Aorta (tissue), 5 donors: ENCODE measurements around the gene CHID1. TPM values are rescaled to one million over a fixed set of nuclear protein-coding genes. Genes with fewer than 3 reads are reported as not detected.

Experiments
- ATAC-seq: fragments of 200-7000 bp; cut with Tn5 transposase; one replicate; pipeline ENCODE4 v1.9.1; 2022; ENCODE audit warnings: moderate library complexity; ENCODE audit not compliant: low FRiP score
- DNase-seq, 2 donors: peaks; one replicate each; pipeline ENCODE4 v3.0.0-alpha.2; 2020
- H3K27ac ChIP-seq, 2 donors: one replicate each; pipeline ENCODE4 v1.5.1; 2013; ENCODE audit warnings: low read length in 2 of 2, mild to moderate bottlenecking in 2 of 2, moderate library complexity in 2 of 2, control low read depth in 1 of 2, inconsistent platforms in 1 of 2, low read depth in 1 of 2
- H3K27me3 ChIP-seq, 2 donors: one replicate each; pipeline ENCODE4 v1.6.1; 2013; ENCODE audit warnings: control low read depth in 1 of 2, low read length in 1 of 2, mild to moderate bottlenecking in 1 of 2, moderate library complexity in 1 of 2; ENCODE audit not compliant: insufficient read depth in 2 of 2, control insufficient read depth in 1 of 2
- H3K36me3 ChIP-seq, 2 donors: one replicate each; pipeline ENCODE4 v1.6.1; 2013; ENCODE audit warnings: control low read depth in 1 of 2, low read length in 1 of 2, mild to moderate bottlenecking in 1 of 2; ENCODE audit not compliant: insufficient read depth in 2 of 2, control insufficient read depth in 1 of 2
- H3K4me1 ChIP-seq, 2 donors: one replicate each; pipeline ENCODE4 v1.6.1; 2013; ENCODE audit warnings: low read length in 2 of 2, control low read depth in 1 of 2, mild to moderate bottlenecking in 1 of 2, moderate library complexity in 1 of 2; ENCODE audit not compliant: insufficient read depth in 2 of 2, control insufficient read depth in 1 of 2
- H3K4me3 ChIP-seq, 2 donors: one replicate each; pipeline ENCODE4 v1.5.1; 2013; ENCODE audit warnings: low read length in 2 of 2, control low read depth in 1 of 2, mild to moderate bottlenecking in 1 of 2
- H3K9me3 ChIP-seq: one replicate; pipeline ENCODE4 v1.6.1; 2013; ENCODE audit warnings: mild to moderate bottlenecking, low read length; ENCODE audit not compliant: control insufficient read depth
- WGBS, 2 donors: extraction: QIAGEN DNeasy Blood & Tissue Kit; methylation state at CpG; one replicate each; pipeline ENCODE4 v1.1.7; 2013; 5-methylcytosine and 5-hydroxymethylcytosine counted together
- intact Hi-C, 2 donors: fragments of 100-400 bp; cut with DNase I; formaldehyde crosslinking; loops; one replicate each; pipeline versions ENCODE4 v1.14.2 to v1.15.0; 2022
- polyA plus RNA-seq, 2 donors: library from polyadenylated mRNA; stranded (reverse); fragments of 200-250 nt; gene quantifications; one replicate each; pipeline ENCODE4 v1.2.3, GENCODE V29; 2013
- total RNA-seq, 2 donors: library from RNA; stranded (reverse); fragmentation: NEBNext Ultra II Directional; extraction: Animal tissue kit (Norgen Biotek cat#: 25700); gene quantifications; one replicate each; pipeline ENCODE4 v1.2.1, GENCODE V29; 2021
- donor health status: healthy with polysubstance abuse.
- donor health status: Bipolar disorder and iron deficiency.
- donor health status: DM: no; HTN: no; CAD: no.
- donor health status: DM: no; HTN: no; CAD: no.
- donor health status: DM: yes; HTN: yes; CAD: no.

The CHID1 gene
- total and polyA plus RNA-seq, 4 donors, result 29.6 to 77.4 (median 57.8) TPM

GRCh38 chr11:936199-936598, 25.6 kb upstream of the CHID1 start:
- H3K27me3 ChIP-seq, result no peaks in the 10 kb centered on the region
- no peaks in the 10 kb centered on the region for H3K36me3 ChIP-seq
- no peaks in the 10 kb centered on the region for H3K9me3 ChIP-seq
- ATAC-seq (no peak), DNase-seq (no peak)
- intact Hi-C loops, result no loop called here
- no peak overlapping the region for H3K4me3 ChIP-seq
- 98 to 99% methylated on average over 3 of the region's 3 CpGs for WGBS, 2 donors
- peaks cover 0 to 2% of the 10 kb centered on the region in 2 donors for H3K4me1 ChIP-seq
- H3K27ac ChIP-seq, result no peak overlapping the region

- DNase-seq (no peak), ATAC-seq (no peak)
- Histone ChIP-seq H3K36me3 (no peaks in the 10 kb centered on the region), H3K4me3 (no peak overlapping the region), H3K4me1 (peaks cover 0 to 2% of the 10 kb centered on the region in 2 donors), H3K27ac (no peak overlapping the region), H3K9me3 (no peaks in the 10 kb centered on the region), H3K27me3 (no peaks in the 10 kb centered on the region)
- WGBS, 2 donors, result 78 to 80% methylated on average over 6 of the region's 6 CpGs
- intact Hi-C loops, result no loop called here
Observed at GRCh38 chr11:934527-934926, 23.9 kb upstream of the CHID1 start.

- no peak for DNase-seq
- WGBS, 2 donors, result 78 to 88% methylated on average over 7 of the region's 7 CpGs
- peak; percentile 13 for ATAC-seq
- no peaks in the 10 kb centered on the region for H3K36me3 ChIP-seq
- intact Hi-C loops, result no loop called here
- H3K4me1 ChIP-seq, result peaks cover 0 to 2% of the 10 kb centered on the region in 2 donors
- no peak overlapping the region for H3K27ac ChIP-seq
- H3K4me3 ChIP-seq, result no peak overlapping the region
- H3K27me3 ChIP-seq, result no peaks in the 10 kb centered on the region
- H3K9me3 ChIP-seq, result no peaks in the 10 kb centered on the region
Observed at GRCh38 chr11:933936-934335, 23.3 kb upstream of the CHID1 start.

DNA sequence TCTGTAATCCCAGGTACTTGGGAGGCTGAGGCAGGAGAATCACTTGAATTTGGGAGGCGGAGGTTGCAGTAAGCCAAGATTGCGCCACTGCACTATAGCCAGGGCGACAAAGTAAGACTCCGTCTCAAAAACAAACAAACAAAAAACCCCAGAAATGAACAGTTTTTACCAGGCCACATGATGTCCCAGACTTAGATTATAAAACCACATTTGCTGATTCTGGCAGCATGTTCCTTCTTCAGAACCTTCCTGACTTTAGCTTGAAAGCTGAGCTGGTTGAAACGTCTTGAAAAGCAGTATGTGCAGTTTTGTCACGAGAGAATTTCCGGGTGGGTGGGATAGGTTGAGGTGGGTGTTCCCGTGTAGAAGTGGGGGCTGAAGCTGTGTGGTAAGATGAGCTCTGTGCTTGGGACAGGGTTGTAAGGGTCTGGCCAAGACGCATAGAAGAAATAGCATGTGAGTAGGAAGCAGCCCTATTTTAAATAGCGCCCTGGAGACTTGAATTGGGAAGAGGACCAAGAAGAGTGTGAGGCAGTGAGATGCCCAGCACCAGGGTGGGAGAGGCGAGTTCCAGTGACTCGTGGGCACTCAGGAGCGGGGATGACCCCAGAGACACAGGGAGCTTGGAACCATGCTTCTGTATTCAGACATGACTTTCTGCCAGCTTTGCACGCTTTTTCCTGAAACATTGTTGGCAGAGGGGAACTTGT, 22.7 kb upstream of the CHID1 start:
- peaks cover 0 to 2% of the 10 kb centered on the region in 2 donors for H3K4me1 ChIP-seq
- 12 to 18% methylated on average over 14 of the region's 14 CpGs for WGBS, 2 donors

GRCh38 chr11:932435-932834, 21.8 kb upstream of the CHID1 start:
- Histone ChIP-seq H3K4me1 (peaks cover 0 to 2% of the 10 kb centered on the region in 2 donors), H3K36me3 (no peaks in the 10 kb centered on the region), H3K9me3 (no peaks in the 10 kb centered on the region), H3K4me3 (no peak overlapping the region), H3K27ac (no peak overlapping the region), H3K27me3 (no peaks in the 10 kb centered on the region)
- intact Hi-C loops, result no loop called here
- ATAC-seq (no peak), DNase-seq (peak in 1 of 2 donors; percentile 43)
- 74 to 75% methylated on average over 4 of the region's 4 CpGs for WGBS, 2 donors

More for the DNA sequence above, 22.7 kb upstream of the CHID1 start:
- Histone ChIP-seq H3K4me3 (no peak overlapping the region), H3K27me3 (no peaks in the 10 kb centered on the region), H3K36me3 (no peaks in the 10 kb centered on the region), H3K9me3 (no peaks in the 10 kb centered on the region), H3K27ac (no peak overlapping the region)
- DNase-seq, result peak in 1 of 2 donors; percentile 63
- peak; percentile 63 for ATAC-seq
- intact Hi-C loops, result no loop called here

DNA sequence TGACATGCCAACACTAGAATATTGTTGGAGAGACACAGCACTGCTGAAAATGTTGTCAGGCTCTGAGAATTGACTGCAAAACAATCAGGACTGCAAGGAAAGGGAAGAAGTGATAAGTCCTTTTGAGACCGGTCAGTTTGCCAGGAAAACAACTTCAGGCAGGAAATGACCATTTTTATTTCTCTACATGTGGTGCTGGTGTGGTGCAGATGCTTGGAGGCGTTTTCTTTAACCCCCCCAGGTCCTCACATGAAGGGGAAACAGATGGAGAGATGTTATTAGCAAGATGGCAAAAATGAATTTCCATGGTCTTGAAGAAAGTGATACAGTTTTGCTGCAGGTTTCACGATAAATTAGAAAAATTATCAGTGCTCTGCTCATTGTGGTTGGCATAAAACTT, 20.8 kb upstream of the CHID1 start:
- DNase-seq, result peak in 1 of 2 donors; percentile 21
- Histone ChIP-seq H3K36me3 (no peaks in the 10 kb centered on the region), H3K27ac (no peak overlapping the region), H3K4me1 (peaks cover 0 to 2% of the 10 kb centered on the region in 2 donors), H3K9me3 (no peaks in the 10 kb centered on the region), H3K27me3 (no peaks in the 10 kb centered on the region), H3K4me3 (no peak overlapping the region)
- 19 to 27% methylated on average over 3 of the region's 3 CpGs for WGBS, 2 donors
- ATAC-seq, result no peak
- intact Hi-C loops, result no loop called here

- no peak for ATAC-seq
- no peaks in the 10 kb centered on the region for H3K9me3 ChIP-seq
- no peaks in the 10 kb centered on the region for H3K36me3 ChIP-seq
- WGBS, 2 donors, result 97% methylated on average over 11 of the region's 11 CpGs
- intact Hi-C loops, result loop anchor here (5.0 to 10.0 kb wide), 2 partner anchors 125 to 408 kb away; no protein-coding TSS in a partner anchor
- H3K27ac ChIP-seq, result no peak overlapping the region
- no peak overlapping the region for H3K4me3 ChIP-seq
- DNase-seq, result peak in 1 of 2 donors; percentile 25
- H3K27me3 ChIP-seq, result no peaks in the 10 kb centered on the region
- peaks cover 0 to 2% of the 10 kb centered on the region in 2 donors for H3K4me1 ChIP-seq
Observed at GRCh38 chr11:929405-929804, 18.8 kb upstream of the CHID1 start.

DNA sequence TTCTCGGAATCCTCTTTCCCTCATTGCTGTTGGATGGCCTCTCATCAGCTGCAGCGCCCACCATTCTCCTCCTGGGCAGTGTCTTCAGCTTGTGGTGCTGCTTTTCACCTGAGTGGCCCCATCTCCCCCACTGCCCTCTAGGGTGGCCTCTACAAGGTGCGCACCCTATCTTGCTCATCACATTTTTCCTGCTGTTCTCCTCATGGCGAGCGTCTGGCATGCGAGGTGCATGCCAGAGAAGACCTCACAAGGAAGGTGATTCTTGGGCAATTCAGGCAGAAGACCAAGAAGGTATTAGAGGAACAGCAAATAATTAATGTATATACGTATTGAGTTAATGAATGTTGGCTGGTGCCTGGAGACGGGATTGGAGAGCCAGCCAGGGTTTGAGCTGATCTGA, 18.2 kb upstream of the CHID1 start:
- Histone ChIP-seq H3K4me1 (peaks cover 0 to 2% of the 10 kb centered on the region in 2 donors), H3K4me3 (no peak overlapping the region), H3K9me3 (no peaks in the 10 kb centered on the region), H3K36me3 (no peaks in the 10 kb centered on the region), H3K27me3 (no peaks in the 10 kb centered on the region), H3K27ac (no peak overlapping the region)
- intact Hi-C loops, result loop anchor here (5.0 to 10.0 kb wide), 2 partner anchors 126 to 409 kb away; no protein-coding TSS in a partner anchor
- 76 to 81% methylated on average over 8 of the region's 8 CpGs for WGBS, 2 donors
- ATAC-seq, result no peak
- peak in 1 of 2 donors; percentile 5 for DNase-seq

DNA sequence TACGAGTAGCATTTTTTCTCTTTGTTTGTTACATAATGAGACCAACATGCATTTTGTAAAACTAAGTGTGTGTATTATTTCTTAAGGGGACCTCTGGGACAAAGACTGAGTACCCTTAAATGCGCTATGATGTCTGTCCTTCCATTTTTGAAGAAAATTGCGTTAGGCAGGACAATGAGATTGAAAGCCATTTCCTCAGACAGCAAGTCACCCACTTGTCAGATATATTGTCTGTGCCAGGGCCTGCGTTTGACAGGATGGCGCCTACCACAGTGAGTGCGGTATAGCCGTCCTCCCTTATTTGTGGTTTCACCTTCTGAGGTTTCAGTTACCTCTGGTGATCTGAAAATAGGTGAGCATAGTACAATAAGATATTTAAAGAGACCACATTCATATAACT, 17.3 kb upstream of the CHID1 start:
- 71 to 73% methylated on average over 7 of the region's 7 CpGs for WGBS, 2 donors
- no peak overlapping the region for H3K4me3 ChIP-seq
- ATAC-seq (no peak), DNase-seq (peak in 1 of 2 donors; percentile 15)
- intact Hi-C loops, result loop anchor here (5.0 to 10.0 kb wide), 2 partner anchors 127 to 409 kb away; no protein-coding TSS in a partner anchor
- no peak overlapping the region for H3K27ac ChIP-seq
- H3K4me1 ChIP-seq, result no peaks in the 10 kb centered on the region
- H3K9me3 ChIP-seq, result no peaks in the 10 kb centered on the region
- no peaks in the 10 kb centered on the region for H3K36me3 ChIP-seq
- no peaks in the 10 kb centered on the region for H3K27me3 ChIP-seq
